GM18526 (cell line): Measurements from ENCODE around the gene DLG3.

Experiments used
- POLR2A ChIP-seq: IDR thresholded peaks from 3 replicates; pipeline ENCODE4 v1.6.1; 2011; ENCODE audit not compliant: insufficient read length; ENCODE audit errors: extremely low read depth

The DLG3 gene

GRCh38 chrX:70433848-70434351, 10.7 kb upstream of the DLG3 start:
- TF ChIP-seq POLR2A = peak; percentile 45

- no peak for TF ChIP-seq POLR2A
These were observed 10.2 kb upstream of the DLG3 start for GRCh38 chrX:70434352-70434866.

- no peak for TF ChIP-seq POLR2A
These were observed 9.6 kb upstream of the DLG3 start for GRCh38 chrX:70434914-70435586.

- no peak for TF ChIP-seq POLR2A
These were observed 8.3 kb upstream of the DLG3 start for GRCh38 chrX:70436343-70436742.

- no peak for TF ChIP-seq POLR2A
These were observed 7.6 kb upstream of the DLG3 start for GRCh38 chrX:70437011-70437410.

GRCh38 chrX:70437921-70438665, 6.5 kb upstream of the DLG3 start:
- TF ChIP-seq POLR2A = no peak

- no peak for TF ChIP-seq POLR2A
These were observed 5.6 kb upstream of the DLG3 start for GRCh38 chrX:70439016-70439415.

GRCh38 chrX:70442224-70442623, 2.4 kb upstream of the DLG3 start:
- no peak for TF ChIP-seq POLR2A

- TF ChIP-seq POLR2A = no peak
These were observed 466 bp downstream of the DLG3 start for GRCh38 chrX:70444946-70445656.

- no peak for TF ChIP-seq POLR2A
These were observed 1.3 kb downstream of the DLG3 start for GRCh38 chrX:70445951-70446350.

GRCh38 chrX:70446380-70447350, 2.0 kb downstream of the DLG3 start:
- no peak for TF ChIP-seq POLR2A

GRCh38 chrX:70449457-70449966, 4.9 kb downstream of the DLG3 start:
- no peak for TF ChIP-seq POLR2A

- no peak for TF ChIP-seq POLR2A
These were observed 7.6 kb downstream of the DLG3 start for GRCh38 chrX:70452143-70452733.
